DOHH2 (cell line): Measurements from ENCODE around the gene MARK1.
"Not testable (repeated sequence)": the region's sequence is repeated elsewhere in the genome, so short reads cannot be mapped to it uniquely, and the experiment has no call there.

Experiments
- H3F3A ChIP-seq: fragments of 200-600 bp; sonication (generic), shearing (Covaris generic); 2 replicates; pipeline ENCODE4 v1.6.0; 2016; ENCODE audit warnings: antibody characterized with exemption, mild to moderate bottlenecking; ENCODE audit not compliant: control insufficient read depth, insufficient read depth
- H3K27ac ChIP-seq: fragments of 200-600 bp; sonication (generic); 2 replicates; pipeline ENCODE4 v1.5.1; 2014; ENCODE audit warnings: low read depth, mild to moderate bottlenecking, low read length, moderate library complexity
- H3K27me3 ChIP-seq: fragments of 200-600 bp; sonication (generic); 2 replicates; pipeline ENCODE4 v1.6.1; 2014; ENCODE audit warnings: mild to moderate bottlenecking, low read length, mixed read lengths; ENCODE audit not compliant: control insufficient read depth
- H3K36me3 ChIP-seq: fragments of 200-600 bp; sonication (generic); 2 replicates; pipeline ENCODE4 v1.6.1; 2014; ENCODE audit warnings: mild to moderate bottlenecking, low read length, moderate library complexity, mixed read lengths; ENCODE audit not compliant: control insufficient read depth
- H3K4me1 ChIP-seq: fragments of 200-600 bp; sonication (generic); 2 replicates; pipeline ENCODE4 v1.6.1; 2014; ENCODE audit warnings: mild to moderate bottlenecking, low read length, mixed read lengths; ENCODE audit not compliant: control insufficient read depth
- H3K4me2 ChIP-seq: fragments of 200-600 bp; sonication (generic); 2 replicates; pipeline ENCODE4 v1.6.0; 2014; ENCODE audit warnings: mild to moderate bottlenecking, low read length, moderate library complexity
- H3K4me3 ChIP-seq: fragments of 200-600 bp; sonication (generic); 2 replicates; pipeline ENCODE4 v1.5.1; 2014; ENCODE audit warnings: mild to moderate bottlenecking, low read length, mixed read lengths
- H3K79me2 ChIP-seq: fragments of 200-600 bp; sonication (generic); 2 replicates; pipeline ENCODE4 v1.6.1; 2014; ENCODE audit warnings: mild to moderate bottlenecking, low read length, mixed read lengths; ENCODE audit not compliant: control insufficient read depth
- H3K9me2 ChIP-seq: fragments of 200-600 bp; sonication (generic); replicated peaks from 2 replicates; pipeline ENCODE4 v1.6.1; 2014; ENCODE audit warnings: mild to moderate bottlenecking, low read length, mixed read lengths; ENCODE audit not compliant: control insufficient read depth
- H3K9me3 ChIP-seq: fragments of 200-600 bp; sonication (generic); 2 replicates; pipeline ENCODE4 v1.6.1; 2014; ENCODE audit warnings: antibody characterized with exemption, low read length, mixed read lengths; ENCODE audit not compliant: control insufficient read depth, insufficient read depth
- H4K20me1 ChIP-seq: fragments of 200-600 bp; sonication (generic); 2 replicates; pipeline ENCODE4 v1.6.0; 2014; ENCODE audit warnings: low read depth, mild to moderate bottlenecking, antibody characterized with exemption, low read length, moderate library complexity; ENCODE audit not compliant: control insufficient read depth, insufficient read depth
- CTCF ChIP-seq: fragments of 200-600 bp; sonication (generic); IDR thresholded peaks from one replicate; pipeline ENCODE4 v1.5.1; 2014; ENCODE audit warnings: antibody characterized with exemption, mild to moderate bottlenecking, low read depth, low read length; ENCODE audit not compliant: poor library complexity, severe bottlenecking
- EZH2phosphoT487 ChIP-seq: fragments of 200-600 bp; sonication (generic); IDR thresholded peaks from 2 replicates; pipeline ENCODE4 v1.6.1; 2017; ENCODE audit warnings: borderline replicate concordance, mild to moderate bottlenecking, antibody characterized with exemption, low read length, moderate library complexity, mixed read lengths

MARK1 gene

GRCh38 chr1:220592714-220593113 is 64.8 kb downstream of the MARK1 start:
- TF ChIP-seq EZH2phosphoT487 (no peak), CTCF (no peak)
- Histone ChIP-seq H4K20me1 (no peaks in the 10 kb centered on the region), H3F3A (no peaks in the 10 kb centered on the region), H3K9me2 (no peaks in the 10 kb centered on the region), H3K9me3 (no peaks in the 10 kb centered on the region), H3K4me1 (no peaks in the 10 kb centered on the region), H3K27me3 (no peaks in the 10 kb centered on the region), H3K27ac (no peak overlapping the region), H3K79me2 (no peaks in the 10 kb centered on the region), H3K36me3 (no peaks in the 10 kb centered on the region), H3K4me2 (no peak overlapping the region), H3K4me3 (no peak overlapping the region)

GRCh38 chr1:220594356-220594755 is 66.4 kb downstream of the MARK1 start:
- H3K9me3 ChIP-seq = no peaks in the 10 kb centered on the region
- H3K9me2 ChIP-seq = no peaks in the 10 kb centered on the region
- no peaks in the 10 kb centered on the region for H3K79me2 ChIP-seq
- no peaks in the 10 kb centered on the region for H4K20me1 ChIP-seq
- H3K27me3 ChIP-seq = no peaks in the 10 kb centered on the region
- H3F3A ChIP-seq = no peaks in the 10 kb centered on the region
- H3K4me2 ChIP-seq = no peak overlapping the region
- no peaks in the 10 kb centered on the region for H3K4me1 ChIP-seq
- no peak overlapping the region for H3K27ac ChIP-seq
- H3K36me3 ChIP-seq = no peaks in the 10 kb centered on the region
- H3K4me3 ChIP-seq = no peak overlapping the region
- TF ChIP-seq EZH2phosphoT487 = no peak
- TF ChIP-seq CTCF = no peak

GRCh38 chr1:220595179-220595578 is 67.2 kb downstream of the MARK1 start:
- Histone ChIP-seq H3K4me3 (no peak overlapping the region), H3K36me3 (no peaks in the 10 kb centered on the region), H3F3A (no peaks in the 10 kb centered on the region), H3K4me2 (no peak overlapping the region), H3K9me2 (no peaks in the 10 kb centered on the region), H3K9me3 (no peaks in the 10 kb centered on the region), H3K4me1 (no peaks in the 10 kb centered on the region), H3K79me2 (no peaks in the 10 kb centered on the region), H3K27ac (no peak overlapping the region), H3K27me3 (no peaks in the 10 kb centered on the region), H4K20me1 (no peaks in the 10 kb centered on the region)
- TF ChIP-seq CTCF = no peak
- TF ChIP-seq EZH2phosphoT487 = no peak

GRCh38 chr1:220604926-220605325 is 77.0 kb downstream of the MARK1 start:
- Histone ChIP-seq H3K4me2 (no peak overlapping the region), H3K27me3 (no peaks in the 10 kb centered on the region), H3K79me2 (no peaks in the 10 kb centered on the region), H3K27ac (no peak overlapping the region), H3K4me3 (no peak overlapping the region), H3K9me3 (no peaks in the 10 kb centered on the region), H3K36me3 (no peaks in the 10 kb centered on the region), H3F3A (no peaks in the 10 kb centered on the region), H3K9me2 (no peaks in the 10 kb centered on the region), H3K4me1 (no peaks in the 10 kb centered on the region), H4K20me1 (no peaks in the 10 kb centered on the region)
- no peak for TF ChIP-seq CTCF
- no peak for TF ChIP-seq EZH2phosphoT487

GRCh38 chr1:220605651-220606050 is 77.7 kb downstream of the MARK1 start:
- H3K36me3 ChIP-seq, H4K20me1 ChIP-seq, H3K4me2 ChIP-seq, H3K9me2 ChIP-seq, H3K4me3 ChIP-seq, H3K27ac ChIP-seq, H3K27me3 ChIP-seq, H3F3A ChIP-seq, H3K4me1 ChIP-seq, H3K79me2 ChIP-seq, H3K9me3 ChIP-seq: not testable (repeated sequence)
